Calu3 (cell line): ENCODE results near the gene TMEM143. TPM values are rescaled to one million over a fixed set of nuclear protein-coding genes. Genes with fewer than 3 reads are reported as not detected.

Experiments used
- BruUV-seq: library from RNA; stranded (reverse); fragments of 400-500 nt; replicated peaks from 2 replicates; lab custom pipeline; 2021; lab: Mats Ljungman, UMichigan
- CTCF ChIA-PET: fragments of 300-600 bp; sonication (Branson Sonifier 250); formaldehyde crosslinking; loops from one replicate; lab custom pipeline; 2022; ENCODE audit warnings: antibody characterized with exemption; lab: Charles Lee
- DNase-seq: peaks from one replicate; pipeline ENCODE4 v3.0.0; 2022
- H3K27ac Mint-ChIP-seq: one replicate; pipeline ENCODE4 v1.8.0; 2022; ENCODE audit warnings: mixed read lengths; ENCODE audit not compliant: unreplicated experiment
- H3K27me3 Mint-ChIP-seq: one replicate; pipeline ENCODE4 v1.8.0; 2022; ENCODE audit warnings: mixed read lengths; ENCODE audit not compliant: unreplicated experiment
- H3K36me3 Mint-ChIP-seq: one replicate; pipeline ENCODE4 v1.8.0; 2022; ENCODE audit warnings: mild to moderate bottlenecking, moderate library complexity, mixed read lengths; ENCODE audit not compliant: insufficient read depth, unreplicated experiment
- H3K4me1 Mint-ChIP-seq: one replicate; pipeline ENCODE4 v1.8.0; 2022; ENCODE audit warnings: mild to moderate bottlenecking, low read depth, mixed read lengths; ENCODE audit not compliant: unreplicated experiment
- H3K4me3 Mint-ChIP-seq: one replicate; pipeline ENCODE4 v1.8.0; 2022; ENCODE audit warnings: mild to moderate bottlenecking, low read depth, moderate library complexity, mixed read lengths; ENCODE audit not compliant: unreplicated experiment
- H3K9me3 Mint-ChIP-seq: one replicate; pipeline ENCODE4 v1.8.0; 2022; ENCODE audit warnings: low read depth, mixed read lengths; ENCODE audit not compliant: unreplicated experiment
- intact Hi-C: fragments of 100-400 bp; cut with micrococcal nuclease; formaldehyde crosslinking; loops from one replicate; pipeline ENCODE4 v1.10.0; 2022; ENCODE audit not compliant: unreplicated experiment
- total RNA-seq: library from RNA; stranded (reverse); gene quantifications from 2 replicates; pipeline ENCODE4 v1.2.3, GENCODE V29; 2022
- TF ChIP-seq, protein P1 (sequence below): fragments of 200-600 bp; IDR thresholded peaks from one replicate; pipeline ENCODE4 v1.8.0; 2022; ENCODE audit warnings: antibody characterized with exemption; ENCODE audit not compliant: unreplicated experiment

The TMEM143 gene
- total RNA-seq, 1 experiment from 2014 or later = 10.4 TPM

DNA sequence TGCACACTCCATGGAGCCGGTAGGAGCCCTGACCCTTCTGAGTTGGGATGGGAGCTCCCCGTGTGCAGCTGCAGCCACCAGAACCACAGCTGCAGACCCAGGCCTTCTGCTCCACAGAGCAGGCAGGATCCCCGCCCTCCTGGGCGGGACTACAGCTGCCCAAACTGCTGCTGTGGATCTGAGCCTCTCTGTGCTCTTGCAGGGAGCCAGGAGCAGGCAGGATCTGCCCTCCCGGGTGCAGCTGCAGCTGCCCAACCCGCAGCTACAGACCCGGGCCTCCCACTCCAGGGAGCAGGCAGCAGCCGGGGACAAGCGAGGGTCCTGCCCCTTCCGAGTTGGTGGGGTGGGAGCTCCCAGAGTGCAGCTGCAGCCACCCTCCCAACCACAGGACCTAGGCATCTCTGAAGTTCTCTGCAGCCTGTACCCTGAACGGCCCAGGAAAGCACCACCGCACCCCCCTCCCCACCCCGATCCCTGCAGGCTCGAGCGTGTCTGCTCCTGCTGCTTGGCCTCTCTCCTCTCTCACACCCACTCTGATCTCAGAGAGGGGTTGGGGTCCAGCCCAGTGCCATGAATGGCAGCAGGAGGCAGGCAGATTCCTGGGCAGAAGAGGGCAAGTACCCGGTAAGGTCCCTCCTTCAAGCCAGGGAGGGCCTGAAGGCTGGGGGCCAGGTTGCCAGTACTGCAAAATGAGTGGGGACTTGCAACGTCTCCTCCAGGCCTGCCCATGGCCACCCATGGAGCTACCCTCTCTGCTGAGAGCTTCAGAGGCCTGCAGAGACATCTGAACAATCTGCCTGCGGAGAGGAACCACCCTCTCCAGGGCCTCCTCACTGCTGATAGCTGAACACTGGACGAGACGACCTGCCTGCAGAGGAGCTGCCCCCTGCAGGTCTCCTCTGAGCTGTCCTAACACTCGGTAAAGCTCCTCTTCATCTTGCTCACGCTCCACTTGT lies 54.8 kb downstream of the TMEM143 start:
- H3K9me3 Mint-ChIP-seq = no peaks in the 10 kb centered on the region
- H3K27me3 Mint-ChIP-seq = peaks cover 67% of the 10 kb centered on the region
- TF ChIP-seq, protein P1, sequence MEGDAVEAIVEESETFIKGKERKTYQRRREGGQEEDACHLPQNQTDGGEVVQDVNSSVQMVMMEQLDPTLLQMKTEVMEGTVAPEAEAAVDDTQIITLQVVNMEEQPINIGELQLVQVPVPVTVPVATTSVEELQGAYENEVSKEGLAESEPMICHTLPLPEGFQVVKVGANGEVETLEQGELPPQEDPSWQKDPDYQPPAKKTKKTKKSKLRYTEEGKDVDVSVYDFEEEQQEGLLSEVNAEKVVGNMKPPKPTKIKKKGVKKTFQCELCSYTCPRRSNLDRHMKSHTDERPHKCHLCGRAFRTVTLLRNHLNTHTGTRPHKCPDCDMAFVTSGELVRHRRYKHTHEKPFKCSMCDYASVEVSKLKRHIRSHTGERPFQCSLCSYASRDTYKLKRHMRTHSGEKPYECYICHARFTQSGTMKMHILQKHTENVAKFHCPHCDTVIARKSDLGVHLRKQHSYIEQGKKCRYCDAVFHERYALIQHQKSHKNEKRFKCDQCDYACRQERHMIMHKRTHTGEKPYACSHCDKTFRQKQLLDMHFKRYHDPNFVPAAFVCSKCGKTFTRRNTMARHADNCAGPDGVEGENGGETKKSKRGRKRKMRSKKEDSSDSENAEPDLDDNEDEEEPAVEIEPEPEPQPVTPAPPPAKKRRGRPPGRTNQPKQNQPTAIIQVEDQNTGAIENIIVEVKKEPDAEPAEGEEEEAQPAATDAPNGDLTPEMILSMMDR = peak; percentile 27
- no peak overlapping the region for H3K4me3 Mint-ChIP-seq
- no peak overlapping the region for H3K27ac Mint-ChIP-seq
- DNase-seq = no peak
- CTCF ChIA-PET = interaction anchor here (0.9 to 1.3 kb wide), 2 partner anchors 12 to 38 kb away, joined by 4 to 9 read pairs; no protein-coding TSS in a partner anchor
- intact Hi-C loops = no loop called here
- H3K36me3 Mint-ChIP-seq = no peaks in the 10 kb centered on the region
- H3K4me1 Mint-ChIP-seq = no peaks in the 10 kb centered on the region
- BruUV-seq = no TSS peak

- no TSS peak for BruUV-seq
- intact Hi-C loops = no loop called here
- H3K36me3 Mint-ChIP-seq = no peaks in the 10 kb centered on the region
Measured at GRCh38 chr19:48303866-48304265, 59.9 kb downstream of the TMEM143 start.

GRCh38 chr19:48303367-48303766 lies 60.4 kb downstream of the TMEM143 start:
- CTCF ChIA-PET = no interaction called here
- no peaks in the 10 kb centered on the region for H3K36me3 Mint-ChIP-seq
- intact Hi-C loops = no loop called here
- DNase-seq = no peak
- H3K9me3 Mint-ChIP-seq = no peaks in the 10 kb centered on the region
- no peaks in the 10 kb centered on the region for H3K4me1 Mint-ChIP-seq
- peaks cover 30% of the 10 kb centered on the region for H3K27me3 Mint-ChIP-seq
- no peak overlapping the region for H3K27ac Mint-ChIP-seq
- no TSS peak for BruUV-seq
- TF ChIP-seq, protein P1 = no peak
- H3K4me3 Mint-ChIP-seq = no peak overlapping the region

More at GRCh38 chr19:48303866-48304265, 59.9 kb downstream of the TMEM143 start:
- Mint-ChIP-seq H3K4me1 (no peaks in the 10 kb centered on the region), H3K27ac (no peak overlapping the region), H3K4me3 (no peak overlapping the region), H3K27me3 (peaks cover 31% of the 10 kb centered on the region), H3K9me3 (no peaks in the 10 kb centered on the region)
- DNase-seq = no peak
- TF ChIP-seq, protein P1 = no peak
- CTCF ChIA-PET = no interaction called here

DNA sequence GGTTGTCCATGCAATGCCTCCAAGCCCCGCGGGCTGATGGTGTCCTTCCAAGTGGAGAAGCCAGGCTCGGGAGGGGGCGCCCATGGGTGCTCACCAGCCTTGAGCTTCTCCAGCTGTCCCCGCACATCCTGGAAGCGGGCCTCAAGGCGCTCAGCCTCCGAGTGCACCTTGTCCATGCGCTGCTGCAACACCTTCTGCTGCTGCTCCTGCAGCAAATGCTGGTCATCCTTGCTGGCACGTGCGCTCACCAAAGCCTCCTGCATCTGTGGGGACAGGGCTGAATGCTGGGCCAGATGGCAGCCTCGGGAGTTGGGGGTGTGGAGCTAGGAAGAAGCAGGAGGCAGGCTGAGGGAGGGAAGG lies 61.2 kb downstream of the TMEM143 start:
- CTCF ChIA-PET = no interaction called here
- Mint-ChIP-seq H3K4me3 (no peak overlapping the region), H3K9me3 (no peaks in the 10 kb centered on the region), H3K27ac (no peak overlapping the region), H3K4me1 (no peaks in the 10 kb centered on the region), H3K36me3 (no peaks in the 10 kb centered on the region), H3K27me3 (peaks cover 30% of the 10 kb centered on the region)
- no peak for DNase-seq
- TF ChIP-seq, protein P1 = no peak
- intact Hi-C loops = no loop called here
- no TSS peak for BruUV-seq
